Glutamatergic neuron (in vitro differentiated cells): ENCODE data around the gene RIMS4. TPM values are rescaled to one million over a fixed set of nuclear protein-coding genes. Genes with fewer than 3 reads are reported as not detected.

Source experiments
- DNase-seq: peaks from one replicate; pipeline ENCODE4 v3.0.0; 2022
- H3K27ac Mint-ChIP-seq: one replicate; pipeline ENCODE4 v1.8.0; 2020; ENCODE audit warnings: mild to moderate bottlenecking, mixed read lengths, inconsistent platforms; ENCODE audit not compliant: unreplicated experiment
- H3K27me3 Mint-ChIP-seq: one replicate; pipeline ENCODE4 v1.8.0; 2020; ENCODE audit warnings: mild to moderate bottlenecking, moderate library complexity, mixed read lengths, inconsistent platforms; ENCODE audit not compliant: unreplicated experiment
- H3K36me3 Mint-ChIP-seq: one replicate; pipeline ENCODE4 v1.8.0; 2020; ENCODE audit warnings: mild to moderate bottlenecking, mixed read lengths, inconsistent platforms; ENCODE audit not compliant: unreplicated experiment
- H3K4me1 Mint-ChIP-seq: one replicate; pipeline ENCODE4 v1.8.0; 2020; ENCODE audit warnings: mild to moderate bottlenecking, low read depth, mixed read lengths, inconsistent platforms; ENCODE audit not compliant: unreplicated experiment
- H3K4me3 Mint-ChIP-seq: one replicate; pipeline ENCODE4 v1.8.0; 2020; ENCODE audit warnings: mild to moderate bottlenecking, mixed read lengths, inconsistent platforms; ENCODE audit not compliant: unreplicated experiment
- H3K9me3 Mint-ChIP-seq: one replicate; pipeline ENCODE4 v1.8.0; 2020; ENCODE audit warnings: mild to moderate bottlenecking, moderate library complexity, mixed read lengths, inconsistent platforms; ENCODE audit not compliant: unreplicated experiment
- total RNA-seq: library from RNA; stranded (reverse); fragmentation: NEBNext Ultra II Directional; extraction: Animal tissue kit (Norgen Biotek cat#: 25700); gene quantifications from one replicate; pipeline ENCODE4 v1.2.1, GENCODE V29; 2021; ENCODE audit not compliant: unreplicated experiment
- TF ChIP-seq, protein P1 (sequence below): fragments of 200-600 bp; sonication (generic); IDR thresholded peaks from one replicate; pipeline ENCODE4 v1.5.0; 2021; ENCODE audit not compliant: partially characterized antibody, unreplicated experiment

RIMS4 gene
- total RNA-seq, 1 donor from 2014 or later, result 96.1 TPM

GRCh38 chr20:44836601-44837120, 26.3 kb upstream of the RIMS4 start:
- peaks cover 3% of the 10 kb centered on the region for H3K9me3 Mint-ChIP-seq

GRCh38 chr20:44835661-44836221, 25.4 kb upstream of the RIMS4 start:
- peaks cover 5% of the 10 kb centered on the region for H3K4me1 Mint-ChIP-seq
- TF ChIP-seq, protein P1, sequence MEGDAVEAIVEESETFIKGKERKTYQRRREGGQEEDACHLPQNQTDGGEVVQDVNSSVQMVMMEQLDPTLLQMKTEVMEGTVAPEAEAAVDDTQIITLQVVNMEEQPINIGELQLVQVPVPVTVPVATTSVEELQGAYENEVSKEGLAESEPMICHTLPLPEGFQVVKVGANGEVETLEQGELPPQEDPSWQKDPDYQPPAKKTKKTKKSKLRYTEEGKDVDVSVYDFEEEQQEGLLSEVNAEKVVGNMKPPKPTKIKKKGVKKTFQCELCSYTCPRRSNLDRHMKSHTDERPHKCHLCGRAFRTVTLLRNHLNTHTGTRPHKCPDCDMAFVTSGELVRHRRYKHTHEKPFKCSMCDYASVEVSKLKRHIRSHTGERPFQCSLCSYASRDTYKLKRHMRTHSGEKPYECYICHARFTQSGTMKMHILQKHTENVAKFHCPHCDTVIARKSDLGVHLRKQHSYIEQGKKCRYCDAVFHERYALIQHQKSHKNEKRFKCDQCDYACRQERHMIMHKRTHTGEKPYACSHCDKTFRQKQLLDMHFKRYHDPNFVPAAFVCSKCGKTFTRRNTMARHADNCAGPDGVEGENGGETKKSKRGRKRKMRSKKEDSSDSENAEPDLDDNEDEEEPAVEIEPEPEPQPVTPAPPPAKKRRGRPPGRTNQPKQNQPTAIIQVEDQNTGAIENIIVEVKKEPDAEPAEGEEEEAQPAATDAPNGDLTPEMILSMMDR, result no peak
- no peak overlapping the region for H3K27ac Mint-ChIP-seq
- H3K27me3 Mint-ChIP-seq, result peaks cover 2% of the 10 kb centered on the region
- H3K9me3 Mint-ChIP-seq, result peaks cover 3% of the 10 kb centered on the region
- H3K36me3 Mint-ChIP-seq, result peaks cover 1% of the 10 kb centered on the region
- no peak overlapping the region for H3K4me3 Mint-ChIP-seq
- no peak for DNase-seq

More at GRCh38 chr20:44836601-44837120, 26.3 kb upstream of the RIMS4 start:
- H3K4me1 Mint-ChIP-seq, result peaks cover 5% of the 10 kb centered on the region
- peaks cover 2% of the 10 kb centered on the region for H3K27me3 Mint-ChIP-seq
- H3K27ac Mint-ChIP-seq, result no peak overlapping the region
- no peak for DNase-seq
- no peak overlapping the region for H3K4me3 Mint-ChIP-seq
- no peaks in the 10 kb centered on the region for H3K36me3 Mint-ChIP-seq
- TF ChIP-seq, protein P1, result no peak

DNA sequence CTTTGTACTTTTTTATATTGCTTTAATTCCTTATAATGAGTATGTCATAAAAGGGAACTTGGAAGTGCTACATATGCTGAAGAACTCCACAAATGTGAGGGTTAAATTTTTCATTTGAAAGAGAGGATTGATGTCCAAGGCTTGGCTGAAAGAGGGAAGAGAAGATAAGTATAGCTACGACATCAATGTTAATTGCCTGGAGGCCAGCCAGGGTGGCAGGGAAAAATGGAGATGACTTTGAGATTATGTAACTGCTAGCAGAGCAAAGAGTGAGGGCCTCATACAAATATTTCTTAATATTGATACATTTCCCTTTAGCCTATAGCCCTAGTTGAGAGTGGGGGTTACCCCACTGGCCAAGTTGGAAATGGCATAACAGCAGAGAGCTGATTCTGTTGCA, 24.8 kb upstream of the RIMS4 start:
- no peak for DNase-seq
- Mint-ChIP-seq H3K4me1 (peaks cover 5% of the 10 kb centered on the region), H3K27ac (no peak overlapping the region), H3K9me3 (no peaks in the 10 kb centered on the region), H3K27me3 (peaks cover 2% of the 10 kb centered on the region), H3K4me3 (no peak overlapping the region), H3K36me3 (peaks cover 6% of the 10 kb centered on the region)
- TF ChIP-seq, protein P1, result no peak

GRCh38 chr20:44834693-44835092, 24.3 kb upstream of the RIMS4 start:
- TF ChIP-seq, protein P1, result no peak
- Mint-ChIP-seq H3K36me3 (peaks cover 6% of the 10 kb centered on the region), H3K27me3 (peaks cover 2% of the 10 kb centered on the region), H3K9me3 (no peaks in the 10 kb centered on the region), H3K27ac (no peak overlapping the region), H3K4me3 (no peak overlapping the region), H3K4me1 (peaks cover 5% of the 10 kb centered on the region)
- DNase-seq, result no peak

DNA sequence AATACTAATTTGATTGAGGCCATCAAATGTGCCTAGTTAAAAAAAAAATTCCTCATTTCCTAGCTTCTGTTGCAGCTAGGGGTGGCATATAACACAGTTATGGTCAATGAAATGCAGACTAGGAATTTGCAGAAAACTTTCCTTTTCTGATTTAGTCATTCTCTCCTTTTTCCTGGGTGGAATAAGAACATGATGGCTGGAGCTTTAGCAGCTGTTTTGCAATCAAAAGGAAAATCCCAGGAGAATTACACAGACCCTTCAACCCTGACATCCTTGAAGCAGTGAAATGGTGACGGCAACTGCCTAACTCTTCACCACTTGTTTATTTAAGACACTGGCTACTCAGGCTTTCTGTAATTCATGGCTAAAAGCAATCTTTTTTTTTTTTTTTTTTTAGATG, 23.1 kb upstream of the RIMS4 start:
- no peak overlapping the region for H3K27ac Mint-ChIP-seq
- H3K36me3 Mint-ChIP-seq, result peaks cover 6% of the 10 kb centered on the region
- no peak overlapping the region for H3K4me3 Mint-ChIP-seq
- H3K4me1 Mint-ChIP-seq, result peaks cover 5% of the 10 kb centered on the region
- H3K27me3 Mint-ChIP-seq, result peaks cover 2% of the 10 kb centered on the region
- TF ChIP-seq, protein P1, result no peak
- no peak for DNase-seq
- H3K9me3 Mint-ChIP-seq, result no peaks in the 10 kb centered on the region
